ENCODE measurements around the gene PPP1R12C.

The PPP1R12C gene

DNA sequence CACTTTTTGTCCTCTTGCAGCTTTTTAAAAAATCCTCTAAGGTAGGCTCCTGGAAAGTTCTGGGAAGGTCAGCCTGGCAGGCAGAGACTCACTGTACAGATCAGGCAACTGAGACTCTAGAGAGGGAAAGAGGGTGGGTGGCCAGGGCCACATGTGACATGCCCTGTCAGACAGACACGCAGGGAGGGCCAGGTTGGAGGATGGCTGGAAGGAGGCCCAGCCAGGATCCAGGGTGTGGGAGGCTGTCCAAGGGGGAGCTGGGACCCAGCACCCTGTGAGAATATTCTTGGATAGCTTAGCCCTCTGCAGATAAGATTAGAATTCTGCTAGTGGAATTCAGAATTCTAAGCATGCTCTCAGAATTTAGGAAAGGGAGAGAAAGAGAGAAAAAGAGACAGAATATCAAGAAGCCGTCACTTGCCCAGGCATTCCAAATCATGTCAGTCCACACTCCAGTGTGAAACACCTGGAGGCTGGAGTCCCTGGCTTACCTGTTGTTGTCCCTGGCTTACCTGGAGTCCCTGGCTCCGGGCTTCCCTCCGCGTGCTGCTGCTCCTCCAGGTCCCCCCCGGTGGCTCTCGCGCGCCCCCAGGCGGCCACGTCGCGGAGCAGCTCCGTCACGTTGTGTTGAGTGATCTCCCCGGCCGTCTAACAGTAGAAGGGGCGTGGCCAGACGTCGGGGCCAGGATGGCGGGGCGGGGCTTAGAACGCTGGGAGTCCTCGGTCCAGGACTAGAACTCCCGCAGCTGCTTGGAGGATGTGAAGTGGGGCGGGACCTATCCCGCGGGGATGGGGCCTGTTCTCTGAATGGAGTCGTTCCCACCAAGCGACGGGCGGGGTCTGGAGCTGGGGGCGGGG lies 42.9 kb upstream of the PPP1R12C start:
- peak; percentile 85 for ATAC-seq
- TF ChIP-seq ZFP3 (CRISPR knock-in tag; IDR thresholded peaks at IDR 0.05) (no peak), OSR1 (CRISPR knock-in tag; IDR thresholded peaks at IDR 0.05) (no peak), TSHZ2 (CRISPR knock-in tag; IDR thresholded peaks at IDR 0.05) (no peak), TCF4 (CRISPR knock-in tag; IDR thresholded peaks at IDR 0.05; ENCODE audit: borderline replicate concordance) (no peak), PPARA (CRISPR knock-in tag; IDR thresholded peaks at IDR 0.05; ENCODE audit: borderline replicate concordance) (no peak), CSRNP3 (CRISPR knock-in tag; IDR thresholded peaks at IDR 0.05) (no peak), ZNF70 (CRISPR knock-in tag; IDR thresholded peaks at IDR 0.05) (no peak), SNAI2 (CRISPR knock-in tag; IDR thresholded peaks at IDR 0.05) (no peak), ZC3H10 (CRISPR knock-in tag; IDR thresholded peaks at IDR 0.05) (no peak), RARB (CRISPR knock-in tag; IDR thresholded peaks at IDR 0.05) (no peak), ARNTL (CRISPR knock-in tag; IDR thresholded peaks at IDR 0.05; ENCODE audit: borderline replicate concordance, low read depth) (no peak)
- TF ChIP-seq, protein P1, sequence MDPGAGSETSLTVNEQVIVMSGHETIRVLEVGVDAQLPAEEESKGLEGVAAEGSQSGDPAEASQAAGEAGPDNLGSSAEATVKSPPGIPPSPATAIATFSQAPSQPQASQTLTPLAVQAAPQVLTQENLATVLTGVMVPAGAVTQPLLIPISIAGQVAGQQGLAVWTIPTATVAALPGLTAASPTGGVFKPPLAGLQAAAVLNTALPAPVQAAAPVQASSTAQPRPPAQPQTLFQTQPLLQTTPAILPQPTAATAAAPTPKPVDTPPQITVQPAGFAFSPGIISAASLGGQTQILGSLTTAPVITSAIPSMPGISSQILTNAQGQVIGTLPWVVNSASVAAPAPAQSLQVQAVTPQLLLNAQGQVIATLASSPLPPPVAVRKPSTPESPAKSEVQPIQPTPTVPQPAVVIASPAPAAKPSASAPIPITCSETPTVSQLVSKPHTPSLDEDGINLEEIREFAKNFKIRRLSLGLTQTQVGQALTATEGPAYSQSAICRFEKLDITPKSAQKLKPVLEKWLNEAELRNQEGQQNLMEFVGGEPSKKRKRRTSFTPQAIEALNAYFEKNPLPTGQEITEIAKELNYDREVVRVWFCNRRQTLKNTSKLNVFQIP (CRISPR knock-in tag; IDR thresholded peaks at IDR 0.05; ENCODE audit: borderline replicate concordance, low read depth), result no peak

DNA sequence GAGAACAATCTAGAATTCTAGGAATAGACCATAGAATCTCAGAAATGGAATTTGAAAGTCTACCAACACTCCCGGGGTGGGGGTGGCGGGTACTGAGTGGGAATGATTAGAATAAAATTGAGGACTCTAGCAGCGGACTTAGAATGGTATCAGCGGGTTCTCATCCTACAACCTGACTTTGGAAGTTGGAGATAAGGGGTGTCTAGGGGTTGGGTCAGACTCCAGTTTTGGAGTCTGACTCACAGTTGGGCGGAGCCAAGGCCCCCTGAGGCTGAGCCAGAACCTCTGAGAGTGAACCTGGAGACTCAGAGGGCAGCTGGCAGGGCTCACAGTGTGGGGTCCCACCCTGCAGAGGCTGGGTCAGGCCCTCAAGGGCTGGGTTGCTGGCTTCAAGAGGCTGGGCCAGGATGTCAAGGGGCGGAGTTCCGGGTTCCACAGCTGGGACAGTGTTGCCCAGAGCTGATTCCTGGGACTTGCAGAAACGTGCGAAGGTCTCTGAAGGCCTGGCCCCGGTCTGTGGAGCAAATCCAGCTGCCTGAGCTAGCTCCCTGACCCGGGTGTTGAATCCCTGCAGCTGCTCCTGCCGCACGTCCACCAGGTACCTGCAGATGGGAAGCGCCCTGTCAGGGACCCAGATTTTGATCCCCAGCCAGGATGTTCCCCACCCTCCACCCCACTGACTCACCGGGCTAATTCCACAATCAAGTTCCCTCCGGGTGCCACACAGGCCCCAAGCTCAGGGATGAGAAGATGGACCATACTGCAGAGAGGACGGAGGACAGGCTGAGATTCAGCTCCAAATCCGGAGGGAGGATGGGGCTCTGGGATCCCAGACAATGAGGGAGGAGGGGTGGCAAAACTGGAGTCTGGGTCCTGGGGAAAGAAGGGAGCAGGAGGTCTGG lies 41.7 kb upstream of the PPP1R12C start:
- ATAC-seq, result no peak
- TF ChIP-seq CSRNP3 (CRISPR knock-in tag; IDR thresholded peaks at IDR 0.05) (no peak), ZNF70 (CRISPR knock-in tag; IDR thresholded peaks at IDR 0.05) (no peak), TCF4 (CRISPR knock-in tag; IDR thresholded peaks at IDR 0.05; ENCODE audit: borderline replicate concordance) (no peak), BACH2 (CRISPR knock-in tag; IDR thresholded peaks at IDR 0.05; ENCODE audit: borderline replicate concordance) (no peak), ISL1 (CRISPR knock-in tag; IDR thresholded peaks at IDR 0.05) (no peak), SNAI2 (CRISPR knock-in tag; IDR thresholded peaks at IDR 0.05) (no peak), TOX (CRISPR knock-in tag; IDR thresholded peaks at IDR 0.05; ENCODE audit: borderline replicate concordance) (no peak)

GRCh38 chr19:55158423-55158822 lies 41.0 kb upstream of the PPP1R12C start:
- ATAC-seq, result no peak
- TF ChIP-seq GLIS3 (CRISPR knock-in tag; IDR thresholded peaks at IDR 0.05) (no peak), ESRRG (CRISPR knock-in tag; IDR thresholded peaks at IDR 0.05) (no peak), ZFP30 (CRISPR knock-in tag; IDR thresholded peaks at IDR 0.05) (no peak), CSDC2 (CRISPR knock-in tag; IDR thresholded peaks at IDR 0.05) (no peak), ARNTL (CRISPR knock-in tag; IDR thresholded peaks at IDR 0.05; ENCODE audit: borderline replicate concordance, low read depth) (no peak), ZNF565 (CRISPR knock-in tag; conservative IDR thresholded peaks at IDR 0.05; ENCODE audit: low read depth) (no peak), ZNF8 (CRISPR knock-in tag; IDR thresholded peaks at IDR 0.05) (no peak), OSR1 (CRISPR knock-in tag; IDR thresholded peaks at IDR 0.05) (no peak), SNAI2 (CRISPR knock-in tag; IDR thresholded peaks at IDR 0.05) (no peak), ZC3H10 (CRISPR knock-in tag; IDR thresholded peaks at IDR 0.05) (no peak), PATZ1 (CRISPR knock-in tag; IDR thresholded peaks at IDR 0.05; ENCODE audit: borderline replicate concordance) (no peak), PPARA (CRISPR knock-in tag; IDR thresholded peaks at IDR 0.05; ENCODE audit: borderline replicate concordance) (no peak), CSRNP3 (CRISPR knock-in tag; IDR thresholded peaks at IDR 0.05) (no peak), TOX (CRISPR knock-in tag; IDR thresholded peaks at IDR 0.05; ENCODE audit: borderline replicate concordance) (no peak)
